GM12878 (cell line): ENCODE results near the gene RGSL1. TPM values are rescaled to one million over a fixed set of nuclear protein-coding genes. Genes with fewer than 3 reads are reported as not detected.

Experiments
- ATAC-seq: fragments of 200-7000 bp; cut with Tn5 transposase; 3 replicates; pipeline ENCODE4 v1.9.1; 2020; ENCODE audit warnings: mild to moderate bottlenecking, moderate library complexity
- BruUV-seq: library from RNA; stranded (reverse); fragments of 400-500 nt; replicated peaks from 2 replicates; lab custom pipeline; 2021; lab: Mats Ljungman, UMichigan
- CTCF ChIA-PET: fragments of 300-600 bp; sonication (Branson Sonifier 250); formaldehyde crosslinking; extraction: SDS; loops from one replicate; lab custom pipeline; 2021; ENCODE audit warnings: inconsistent platforms; lab: Yijun Ruan, JAX
- POLR2A ChIA-PET: fragments of 350-600 bp; formaldehyde crosslinking; extraction: SDS; loops from one replicate; lab custom pipeline; 2021; ENCODE audit warnings: inconsistent platforms; lab: Charles Lee
- RAD21 ChIA-PET: fragments of 300-600 bp; sonication (Branson Sonifier 250); formaldehyde crosslinking; loops from one replicate; lab custom pipeline; 2023; ENCODE audit warnings: antibody characterized with exemption; ENCODE audit not compliant: unreplicated experiment; lab: Charles Lee
- SMC1A ChIA-PET: fragments of 300-600 bp; sonication (Branson Sonifier 250); formaldehyde crosslinking; loops from one replicate; lab custom pipeline; 2023; ENCODE audit not compliant: unreplicated experiment, uncharacterized antibody; lab: Charles Lee
- DNase-seq: peaks from one replicate; pipeline ENCODE4 v3.0.0-alpha.2; 2011; ENCODE audit warnings: low read depth, low spot score
- FAIRE-seq: peaks from 3 replicates; lab custom pipeline; 2011; peaks lifted over from hg19 to GRCh38; lab: Jason Lieb, UNC
- H2AFZ ChIP-seq: 2 replicates; pipeline ENCODE4 v1.6.0; 2011; ENCODE audit warnings: low read depth, low read length, control low read depth; ENCODE audit not compliant: control insufficient read depth
- H3K27ac ChIP-seq: 2 replicates; pipeline ENCODE4 v1.5.1; 2011; ENCODE audit warnings: control low read depth; ENCODE audit not compliant: control insufficient read depth, insufficient read depth
- H3K27me3 ChIP-seq, 2 experiments: replicated peaks in 1 of 2; 2 replicates each; pipeline versions ENCODE4 v1.6.0 to v1.6.1; 2011; ENCODE audit warnings: low read length in 1 of 2; ENCODE audit not compliant: control insufficient read depth in 2 of 2, insufficient read depth in 2 of 2
- H3K36me3 ChIP-seq, 2 experiments: 2 replicates each; pipeline ENCODE4 v1.5.1; 2011; ENCODE audit warnings: low read length in 1 of 2; ENCODE audit not compliant: control insufficient read depth in 2 of 2, insufficient read depth in 2 of 2
- H3K4me1 ChIP-seq: 2 replicates; pipeline ENCODE4 v1.6.1; 2011; ENCODE audit warnings: mild to moderate bottlenecking, low read length, moderate library complexity, mixed read lengths; ENCODE audit not compliant: control insufficient read depth, insufficient read depth
- H3K4me2 ChIP-seq: 2 replicates; pipeline ENCODE4 v1.6.0; 2011; ENCODE audit warnings: control low read depth; ENCODE audit not compliant: control insufficient read depth, insufficient read depth
- H3K4me3 ChIP-seq: fragments of 200-600 bp; sonication (generic); 2 replicates; pipeline ENCODE4 v1.5.1; 2016
- H3K79me2 ChIP-seq: 2 replicates; pipeline ENCODE4 v1.6.0; 2011; ENCODE audit warnings: low read length; ENCODE audit not compliant: control insufficient read depth, insufficient read depth
- H3K9ac ChIP-seq: 2 replicates; pipeline ENCODE4 v1.8.0; 2011; ENCODE audit warnings: low read length, control low read depth, mixed read lengths; ENCODE audit not compliant: control insufficient read depth, insufficient read depth
- H3K9me3 ChIP-seq: replicated peaks from 3 replicates; pipeline ENCODE4 v1.5.1; 2011; ENCODE audit warnings: mild to moderate bottlenecking, low read length; ENCODE audit not compliant: control insufficient read depth, insufficient read depth
- H4K20me1 ChIP-seq: 2 replicates; pipeline ENCODE4 v1.6.0; 2011; ENCODE audit not compliant: control insufficient read depth, insufficient read depth
- ASH2L ChIP-seq: fragments of 300-600, 200-600 bp; sonication (generic); IDR thresholded peaks from 2 replicates; pipeline ENCODE4 v1.6.1; 2017; ENCODE audit warnings: low read depth, mild to moderate bottlenecking, borderline replicate concordance
- BHLHE40 ChIP-seq, 2 experiments: fragments of 450-650 bp in 1 of 2; IDR thresholded peaks; 2 replicates each; pipeline ENCODE4 v1.6.1; 2011 to 2017; ENCODE audit warnings: low read depth in 2 of 2, borderline replicate concordance in 1 of 2, improper control_type of control experiment in 1 of 2, low read length in 1 of 2, mild to moderate bottlenecking in 1 of 2
- BRCA1 ChIP-seq: IDR thresholded peaks from 2 replicates; pipeline ENCODE4 v1.6.1; 2011; ENCODE audit warnings: low read depth, low read length, improper control_type of control experiment
- CBFB ChIP-seq: IDR thresholded peaks from 2 replicates; pipeline ENCODE4 v1.6.1; 2016; ENCODE audit warnings: antibody characterized with exemption, low read depth
- CHD1 ChIP-seq: IDR thresholded peaks from 2 replicates; pipeline ENCODE4 v1.6.1; 2012; ENCODE audit warnings: low read depth, low read length, improper control_type of control experiment
- EED ChIP-seq: sonication (generic); IDR thresholded peaks from 2 replicates; pipeline ENCODE4 v1.6.1; 2016; ENCODE audit warnings: antibody characterized with exemption, low read depth
- GATAD2B ChIP-seq: fragments of 450-650 bp; conservative IDR thresholded peaks from 2 replicates; pipeline ENCODE4 v1.6.1; 2017; ENCODE audit warnings: low read depth, mild to moderate bottlenecking, moderate library complexity
- IKZF2 ChIP-seq, 2 experiments: fragments of 450-650 bp; IDR thresholded peaks; 2 replicates each; pipeline ENCODE4 v1.6.1; 2017; ENCODE audit warnings: mild to moderate bottlenecking in 2 of 2, moderate library complexity in 2 of 2
- MTA2 ChIP-seq: fragments of 450-650 bp; IDR thresholded peaks from 2 replicates; pipeline ENCODE4 v1.6.1; 2016; ENCODE audit warnings: low read depth, mild to moderate bottlenecking, moderate library complexity
- MTA3 ChIP-seq: IDR thresholded peaks from 2 replicates; pipeline ENCODE4 v1.6.1; 2012; ENCODE audit warnings: low read length, inconsistent platforms, borderline replicate concordance
- NR2C1 ChIP-seq: fragments of 450-650 bp; IDR thresholded peaks from 2 replicates; pipeline ENCODE4 v1.6.1; 2017; ENCODE audit warnings: antibody characterized with exemption, mild to moderate bottlenecking, moderate library complexity
- POLR2AphosphoS5 ChIP-seq: IDR thresholded peaks from 2 replicates; pipeline ENCODE4 v1.6.1; 2011; ENCODE audit warnings: mild to moderate bottlenecking, low read length, inconsistent platforms
- POU2F2 ChIP-seq: IDR thresholded peaks from 3 replicates; pipeline ENCODE4 v1.6.1; 2011; ENCODE audit warnings: low read depth, mild to moderate bottlenecking, low read length, borderline replicate concordance
- RB1 ChIP-seq: fragments of 450-650 bp; formaldehyde crosslinking; IDR thresholded peaks from 2 replicates; pipeline ENCODE4 v1.6.1; 2017; ENCODE audit warnings: mild to moderate bottlenecking, borderline replicate concordance
- RFX5 ChIP-seq: IDR thresholded peaks from 2 replicates; pipeline ENCODE4 v1.6.1; 2011; ENCODE audit warnings: low read depth, low read length, improper control_type of control experiment
- SIX5 ChIP-seq: IDR thresholded peaks from 2 replicates; pipeline ENCODE4 v1.6.1; 2011; ENCODE audit warnings: mild to moderate bottlenecking, low read depth, low read length, moderate library complexity; ENCODE audit not compliant: severe bottlenecking
- SMAD1 ChIP-seq: fragments of 450-650 bp; IDR thresholded peaks from 2 replicates; pipeline ENCODE4 v1.6.1; 2018; ENCODE audit warnings: mild to moderate bottlenecking, low read depth; ENCODE audit not compliant: partially characterized antibody
- SRF ChIP-seq, 2 experiments: IDR thresholded peaks; 2 replicates each; pipeline ENCODE4 v1.6.1; 2011; ENCODE audit warnings: low read depth in 2 of 2, low read length in 2 of 2, mild to moderate bottlenecking in 1 of 2, moderate library complexity in 1 of 2
- STAT1 ChIP-seq: fragments of 450-650 bp; conservative IDR thresholded peaks from 2 replicates; pipeline ENCODE4 v1.6.1; 2014; ENCODE audit warnings: antibody characterized with exemption, mild to moderate bottlenecking
- TCF12 ChIP-seq: IDR thresholded peaks from 2 replicates; pipeline ENCODE4 v1.6.1; 2011; ENCODE audit warnings: low read depth, mild to moderate bottlenecking, low read length
- ZNF24 ChIP-seq: fragments of 450-650 bp; IDR thresholded peaks from 2 replicates; pipeline ENCODE4 v1.6.1; 2017; ENCODE audit warnings: antibody characterized with exemption, mild to moderate bottlenecking
- ZNF622 ChIP-seq: fragments of 450-650 bp; IDR thresholded peaks from 2 replicates; pipeline ENCODE4 v1.6.1; 2017; ENCODE audit warnings: mild to moderate bottlenecking, inconsistent platforms
- WGBS: methylation state at CpG from one replicate; pipeline ENCODE4 v1.1.6; 2016; ENCODE audit warnings: low lambda C conversion rate; ENCODE audit not compliant: insufficient replicate concordance, insufficient coverage; ENCODE audit errors: missing lambda C conversion rate; 5-methylcytosine and 5-hydroxymethylcytosine counted together
- in situ Hi-C: fragments of 300-500 bp; cut with MboI; formaldehyde crosslinking; loops from 9 replicates; pipeline ENCODE4 v1.14.3; 2018; ENCODE audit warnings: mixed read lengths
- intact Hi-C: fragments of 100-400 bp; cut with micrococcal nuclease; formaldehyde crosslinking; loops from one replicate; pipeline ENCODE4 v1.14.2; 2022; ENCODE audit not compliant: unreplicated experiment
- polyA plus RNA-seq, 11 experiments: library from polyadenylated mRNA; depleted of rRNA in 4 of 11; unstranded in 6 of 11; stranded (reverse) in 5 of 11; fragments of >200 nt; fragmentation: Nextera tagmentation in 4 of 11; fragmentation: Illumina TruSeq in 1 of 11; extraction: Ambion mirVana in 4 of 11; extraction: Trizol in 1 of 11; gene quantifications; 1 replicate in 1 of 11; 2 replicates in 10 of 11; pipeline versions ENCODE4 v1.2.1 to v1.2.3, GENCODE V29; 2011 to 2016; ENCODE audit warnings: inconsistent platforms in 2 of 11, missing spikeins in 2 of 11, low read depth in 1 of 11
- total RNA-seq, 4 experiments: library from RNA; depleted of rRNA in 3 of 4; stranded (reverse); fragments of >200 nt in 3 of 4; fragmentation: Illumina TruSeq in 1 of 4; extraction: Trizol in 1 of 4; gene quantifications; 2 replicates each; pipeline versions ENCODE4 v1.2.1 to v1.2.3, GENCODE V29; 2013 to 2021
- TF ChIP-seq, protein P1 (sequence below): IDR thresholded peaks from 2 replicates; pipeline ENCODE4 v1.6.1; 2011; ENCODE audit warnings: borderline replicate concordance, low read depth, mild to moderate bottlenecking, moderate library complexity, low read length; ENCODE audit not compliant: insufficient read depth, poor library complexity, severe bottlenecking

Gene RGSL1
- total and polyA plus RNA-seq, 10 of the 15 experiments (the other 5 are each of a cell fraction or from before 2014, with no cell fraction given): 0.05 to 0.28 (median 0.27) TPM; not detected in 5

DNA sequence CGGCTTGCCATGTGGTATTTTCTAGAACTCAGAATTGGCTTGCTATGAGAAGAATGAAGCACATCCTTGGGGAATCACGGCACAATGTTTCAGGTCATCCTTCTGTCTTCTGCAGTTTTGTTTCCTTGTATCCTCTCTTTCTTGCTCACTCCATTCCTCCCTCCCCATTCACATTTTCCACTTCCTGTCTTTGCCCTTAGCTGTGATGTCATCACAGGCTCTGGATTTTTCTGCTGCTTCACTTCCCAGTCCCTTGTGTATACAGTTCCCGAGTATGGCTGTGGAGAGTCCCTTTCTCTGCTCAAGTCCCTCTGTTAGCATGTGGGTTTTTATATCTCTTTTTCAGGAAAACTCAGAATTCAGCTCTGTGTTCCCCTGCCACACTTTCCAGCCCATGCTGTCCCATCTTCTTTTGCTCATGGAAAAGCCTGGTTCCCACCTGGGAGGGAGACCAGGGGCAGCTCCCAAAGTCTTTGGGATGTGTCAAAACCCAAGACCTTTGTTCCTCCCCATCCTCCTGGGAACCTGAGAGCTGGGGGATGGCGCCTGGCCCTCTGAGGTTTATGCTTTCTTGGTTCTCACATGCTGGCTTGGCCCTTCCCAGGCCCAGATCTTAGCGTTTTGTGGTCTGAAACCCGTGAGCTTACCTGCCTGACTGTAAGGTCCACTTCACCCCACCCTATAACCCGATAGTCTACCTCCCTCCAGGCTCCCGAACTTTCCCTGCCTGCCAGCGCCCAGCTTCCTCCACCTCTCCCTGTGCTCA is 159.1 kb downstream of the RGSL1 start:
- Histone ChIP-seq H3K4me2 (peak overlapping the region; percentile 30), H3K4me3 (peak overlapping the region; percentile 12; the same call in 1 of the 2 replicates), H2AFZ (0 out of 2 replicates have a peak overlapping the region, but pooled peaks have one; percentile 8), H3K36me3 (no peaks in the 10 kb centered on the region), H3K79me2 (peaks cover 3% of the 10 kb centered on the region), H3K9me3 (no peaks in the 10 kb centered on the region), H3K4me1 (peaks cover 48% of the 10 kb centered on the region), H3K27me3 (no peaks in the 10 kb centered on the region), H3K27ac (peak overlapping the region; percentile 54), H3K9ac (peak overlapping the region; percentile 22; the same call in 1 of the 2 replicates), H4K20me1 (no peaks in the 10 kb centered on the region)
- in situ Hi-C loops: no loop called here
- WGBS: 67% methylated on average over 9 of the region's 9 CpGs
- RAD21 ChIA-PET: interaction anchor here (1.0 to 23.0 kb wide), 8 partner anchors 6 to 175 kb away, joined by 3 to 946 read pairs (median 5); no protein-coding TSS in a partner anchor
- intact Hi-C loops: no loop called here
- BruUV-seq: no TSS peak
- SMC1A ChIA-PET: interaction anchor here (0.9 to 28.0 kb wide), 7 partner anchors 8 to 178 kb away, joined by 3 to 1145 read pairs (median 7); partner anchors contain the start of gene NPL
- CTCF ChIA-PET: interaction anchor here (2.2 to 37.4 kb wide), 3 partner anchors 15 to 180 kb away, joined by 5 to 1888 read pairs (median 52); partner anchors contain the start of gene NPL
- no peak for ATAC-seq
- no peak for FAIRE-seq
- POLR2A ChIA-PET: interaction anchor here (1.2 to 1.6 kb wide), 5 partner anchors 8 to 73 kb away, joined by 3 to 6 read pairs (median 4); no protein-coding TSS in a partner anchor
- no peak for DNase-seq
- TF ChIP-seq SRF (IDR thresholded peaks at IDR 0.05; ENCODE audit: low read depth in 2 of 2, low read length in 2 of 2) (no peak), CHD1 (no peak), BRCA1 (no peak), EED (peak; percentile 40; the same call in 1 of the 2 replicates), POLR2AphosphoS5 (no peak), POU2F2 (no peak), GATAD2B (peak; percentile 38; the same call in 1 of the 2 replicates), SMAD1 (no peak), SIX5 (no peak), MTA3 (no peak), ZNF24 (no peak), RFX5 (no peak), STAT1 (no peak), NR2C1 (no peak), IKZF2 (IDR thresholded peaks at IDR 0.05) (peak; percentile 21 to 24; a peak in 1 of 4 replicates), CBFB (no peak), MTA2 (no peak), ZNF622 (no peak), ASH2L (no peak), BHLHE40 (IDR thresholded peaks at IDR 0.05; ENCODE audit: borderline replicate concordance in 1 of 2, low read depth in 2 of 2, low read length in 1 of 2) (peak in 1 of 2 experiments; percentile 43; a peak in 1 of 4 replicates), RB1 (no peak), TCF12 (peak; percentile 34; the same call in 1 of the 2 replicates)
- TF ChIP-seq, protein P1, sequence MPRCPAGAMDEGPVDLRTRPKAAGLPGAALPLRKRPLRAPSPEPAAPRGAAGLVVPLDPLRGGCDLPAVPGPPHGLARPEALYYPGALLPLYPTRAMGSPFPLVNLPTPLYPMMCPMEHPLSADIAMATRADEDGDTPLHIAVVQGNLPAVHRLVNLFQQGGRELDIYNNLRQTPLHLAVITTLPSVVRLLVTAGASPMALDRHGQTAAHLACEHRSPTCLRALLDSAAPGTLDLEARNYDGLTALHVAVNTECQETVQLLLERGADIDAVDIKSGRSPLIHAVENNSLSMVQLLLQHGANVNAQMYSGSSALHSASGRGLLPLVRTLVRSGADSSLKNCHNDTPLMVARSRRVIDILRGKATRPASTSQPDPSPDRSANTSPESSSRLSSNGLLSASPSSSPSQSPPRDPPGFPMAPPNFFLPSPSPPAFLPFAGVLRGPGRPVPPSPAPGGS: peak; percentile 71
